Spleen (tissue), 11 donors: Measurements from ENCODE around the gene MRAS. TPM values are rescaled to one million over a fixed set of nuclear protein-coding genes. Genes with fewer than 3 reads are reported as not detected.
"Not testable (repeated sequence)": the region's sequence is repeated elsewhere in the genome, so short reads cannot be mapped to it uniquely, and the experiment has no call there.

Experiments
- DNase-seq: peaks from one replicate; pipeline ENCODE4 v3.0.0-alpha.2; 2020
- H3K27ac ChIP-seq, 8 donors: fragments of 200-600 bp; sonication (generic) in 7 of 8; 1 replicate in 4 of 8; 2 replicates in 4 of 8; pipeline versions ENCODE4 v1.5.0 to v1.8.0; 2016 to 2021; ENCODE audit warnings: inconsistent platforms in 4 of 8, mild to moderate bottlenecking in 4 of 8, moderate library complexity in 1 of 8
- H3K27me3 ChIP-seq, 7 donors: fragments of 200-600 bp; sonication (generic) in 6 of 7; replicated peaks in 1 of 7; 1 replicate in 4 of 7; 2 replicates in 3 of 7; pipeline versions ENCODE4 v1.5.0 to v1.8.0; 2016 to 2021; ENCODE audit warnings: inconsistent platforms in 3 of 7, mild to moderate bottlenecking in 1 of 7
- H3K36me3 ChIP-seq, 6 donors: fragments of 200-600 bp; sonication (generic) in 5 of 6; 1 replicate in 4 of 6; 2 replicates in 2 of 6; pipeline versions ENCODE4 v1.5.0 to v1.8.0; 2016 to 2021; ENCODE audit warnings: inconsistent platforms in 2 of 6
- H3K4me1 ChIP-seq, 6 donors: fragments of 200-600 bp; sonication (generic) in 5 of 6; 1 replicate in 3 of 6; 2 replicates in 3 of 6; pipeline versions ENCODE4 v1.5.0 to v1.8.0; 2016 to 2021; ENCODE audit warnings: inconsistent platforms in 3 of 6
- H3K4me3 ChIP-seq, 8 donors: fragments of 200-600 bp; sonication (generic) in 7 of 8; 1 replicate in 4 of 8; 2 replicates in 4 of 8; pipeline versions ENCODE4 v1.5.0 to v1.8.0; 2016 to 2021; ENCODE audit warnings: inconsistent platforms in 4 of 8, mild to moderate bottlenecking in 4 of 8, moderate library complexity in 2 of 8
- H3K9me3 ChIP-seq, 8 donors: fragments of 200-600 bp; sonication (generic) in 7 of 8; 1 replicate in 4 of 8; 2 replicates in 4 of 8; pipeline versions ENCODE4 v1.5.0 to v1.8.0; 2016 to 2021; ENCODE audit warnings: inconsistent platforms in 4 of 8
- CTCF ChIP-seq, 11 experiments: fragments of 200-600 bp in 7 of 11; fragments of 450-650 bp in 4 of 11; sonication (generic) in 4 of 11; IDR thresholded peaks in 8 of 11; conservative IDR thresholded peaks in 3 of 11; 1 replicate in 7 of 11; 2 replicates in 4 of 11; pipeline versions ENCODE4 v1.4.0 to v1.8.0; 2016 to 2021; ENCODE audit warnings: antibody characterized with exemption in 11 of 11, inconsistent platforms in 4 of 11, mild to moderate bottlenecking in 1 of 11
- POLR2A ChIP-seq, 3 donors: fragments of 450-650 bp; IDR thresholded peaks; one replicate each; pipeline ENCODE4 v1.5.1; 2017; ENCODE audit warnings: antibody characterized with exemption in 3 of 3, mild to moderate bottlenecking in 1 of 3
- POLR2AphosphoS5 ChIP-seq, 3 donors: sonication (generic); formaldehyde crosslinking; IDR thresholded peaks; one replicate each; pipeline ENCODE4 v1.5.1; 2017; ENCODE audit warnings: antibody characterized with exemption in 3 of 3
- WGBS, 5 donors: extraction: QIAGEN DNeasy Blood & Tissue Kit in 3 of 5; methylation state at CpG; one replicate each; pipeline versions ENCODE4 v1.1.5 to v1.1.7; 2013 to 2018; 5-methylcytosine and 5-hydroxymethylcytosine counted together
- intact Hi-C: fragments of 100-400 bp; cut with DNase I; formaldehyde crosslinking; loops from one replicate; pipeline ENCODE4 v1.15.0; 2023; ENCODE audit warnings: low total_unique reads
- polyA plus RNA-seq, 3 donors: library from polyadenylated mRNA; stranded (reverse); fragments of 200-250 nt; gene quantifications; one replicate each; pipeline ENCODE4 v1.2.1, GENCODE V29; 2013
- total RNA-seq, 7 donors: library from RNA; depleted of rRNA in 3 of 7; stranded (reverse); fragments of >200 nt in 3 of 7; fragmentation: NEBNext Ultra II Directional in 4 of 7; extraction: Animal tissue kit (Norgen Biotek cat#: 25700) in 4 of 7; gene quantifications; one replicate each; pipeline versions ENCODE4 v1.1.0 to v1.2.1, GENCODE V29; 2016 to 2021
- donor health status: healthy with polysubstance abuse.
- donor health status: DM: no; HTN: no; CAD: no; lungs with moderate emphysema.
- donor health status: DM: no; HTN: no; CAD: no.
- donor health status: Bipolar disorder and iron deficiency.
- donor health status: healthy.
- donor health status: DM: no; HTN: no; CAD: no.
- donor health status: DM: yes; HTN: yes; CAD: no.

Gene MRAS
- total and polyA plus RNA-seq, 10 donors = 4.1 to 36.7 (median 21.4) TPM

DNA sequence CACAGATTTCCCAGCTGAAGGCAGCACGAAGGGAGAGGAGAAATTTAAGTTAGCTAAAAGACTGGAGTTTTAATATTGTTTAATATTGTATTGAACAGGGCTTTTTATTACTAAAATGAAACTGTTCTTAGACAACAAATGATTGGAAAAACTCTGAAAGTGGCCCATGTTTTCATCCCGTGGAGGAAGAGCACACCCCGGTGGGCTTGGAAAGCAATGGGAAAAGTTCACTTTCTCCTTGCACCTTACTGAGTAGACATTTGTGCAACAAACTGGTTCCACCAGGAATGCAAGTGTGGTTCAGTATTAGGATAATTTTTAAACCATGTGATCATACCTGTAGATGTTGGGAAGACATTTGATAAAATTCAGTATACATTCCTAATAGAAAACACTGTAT lies 77.8 kb downstream of the MRAS start:
- no peak overlapping the region for H3K27ac ChIP-seq
- H3K9me3 ChIP-seq = no peaks in the 10 kb centered on the region
- WGBS, 5 donors = 64 to 76% (median 72%) methylated on average over 3 of the region's 3 CpGs
- DNase-seq = no peak
- intact Hi-C loops = no loop called here
- H3K27me3 ChIP-seq = peaks cover 0 to 25% (median 0%) of the 10 kb centered on the region in 7 donors
- TF ChIP-seq CTCF (IDR thresholded peaks at IDR 0.05 in 8 of 11, conservative IDR thresholded peaks at IDR 0.05 in 3 of 11) = peak in 3 of 11 experiments; percentile 13 to 37 (median 16)
- TF ChIP-seq POLR2A (IDR thresholded peaks at IDR 0.05) = no peak
- no peak overlapping the region for H3K4me3 ChIP-seq
- H3K4me1 ChIP-seq = no peaks in the 10 kb centered on the region
- no peaks in the 10 kb centered on the region for H3K36me3 ChIP-seq

GRCh38 chr3:138426754-138427153 lies 78.4 kb downstream of the MRAS start:
- WGBS, 5 donors = 79 to 99% (median 94%) methylated on average over 4 of the region's 4 CpGs
- H3K27me3 ChIP-seq = peaks cover 0 to 31% (median 0%) of the 10 kb centered on the region in 7 donors
- H3K27ac ChIP-seq, H3K36me3 ChIP-seq, H3K4me3 ChIP-seq, intact Hi-C loops, H3K4me1 ChIP-seq, DNase-seq, H3K9me3 ChIP-seq: not testable (repeated sequence)

DNA sequence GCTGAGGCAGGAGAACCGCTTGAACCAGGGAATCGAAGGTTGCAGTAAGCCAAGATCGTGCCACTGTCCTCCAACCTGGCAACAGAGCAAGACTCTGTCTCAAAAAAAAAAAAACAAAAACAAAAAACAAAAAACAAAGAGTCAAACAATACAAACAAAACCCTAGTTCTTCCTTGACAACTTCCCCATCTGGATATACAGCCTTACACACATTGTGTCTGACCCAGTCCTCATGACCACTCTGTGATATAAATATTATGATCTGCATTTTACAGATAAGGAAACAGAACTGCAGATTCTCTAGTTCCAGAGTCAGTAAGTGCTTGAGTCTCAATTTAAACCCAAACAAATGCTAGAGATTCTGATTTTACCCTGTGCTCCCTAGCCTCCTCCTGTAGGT lies 81.3 kb downstream of the MRAS start:
- no peaks in the 10 kb centered on the region for H3K9me3 ChIP-seq
- H3K4me3 ChIP-seq = no peak overlapping the region
- intact Hi-C loops = no loop called here
- 87 to 100% (median 93%) methylated on average over 3 of the region's 3 CpGs for WGBS, 5 donors
- H3K27ac ChIP-seq = no peak overlapping the region
- TF ChIP-seq POLR2AphosphoS5 (IDR thresholded peaks at IDR 0.05) (no peak), POLR2A (IDR thresholded peaks at IDR 0.05) (no peak), CTCF (IDR thresholded peaks at IDR 0.05 in 8 of 11, conservative IDR thresholded peaks at IDR 0.05 in 3 of 11) (no peak)
- peaks cover 7 to 16% (median 10%) of the 10 kb centered on the region in 6 donors for H3K4me1 ChIP-seq
- no peaks in the 10 kb centered on the region for H3K36me3 ChIP-seq
- no peak for DNase-seq
- H3K27me3 ChIP-seq = peaks cover 2 to 60% (median 20%) of the 10 kb centered on the region in 7 donors

DNA sequence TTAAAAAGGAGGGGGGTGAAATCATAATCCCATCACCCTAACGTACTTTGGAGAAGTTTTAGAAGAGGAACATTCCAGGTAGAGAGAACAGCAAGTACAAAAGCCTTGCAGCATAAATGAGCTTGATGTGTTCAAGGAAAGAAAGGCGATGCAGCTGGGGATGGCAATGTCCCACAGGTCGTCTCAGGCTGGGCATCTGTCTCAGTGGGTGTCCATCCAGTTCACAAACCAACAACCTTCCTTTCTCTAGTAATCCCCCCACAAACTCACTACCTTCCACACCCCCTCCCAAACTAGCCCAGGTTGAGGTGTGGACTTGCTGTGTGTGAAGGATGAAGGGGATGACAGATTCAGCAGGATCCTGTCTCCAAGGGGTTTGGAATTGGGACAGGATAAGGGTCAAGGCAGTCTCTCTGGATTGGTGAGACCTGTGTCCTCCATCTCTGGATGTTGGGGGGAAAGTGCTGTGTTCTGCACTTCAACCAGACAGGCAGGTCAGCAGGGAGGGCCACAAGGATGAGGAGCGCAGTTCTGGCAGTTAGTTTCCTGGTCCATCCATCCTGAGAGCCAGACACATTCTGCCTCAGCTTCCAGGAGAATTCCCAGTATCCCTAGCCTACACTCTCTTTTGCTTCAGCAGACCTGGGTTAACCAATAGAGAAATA lies 84.3 kb downstream of the MRAS start:
- Histone ChIP-seq H3K36me3 (no peaks in the 10 kb centered on the region), H3K4me1 (peaks cover 13 to 28% (median 20%) of the 10 kb centered on the region in 6 donors), H3K9me3 (no peaks in the 10 kb centered on the region), H3K4me3 (no peak overlapping the region), H3K27me3 (peaks cover 2 to 86% (median 36%) of the 10 kb centered on the region in 7 donors), H3K27ac (no peak overlapping the region)
- intact Hi-C loops = no loop called here
- WGBS, 5 donors = 72 to 91% (median 87%) methylated on average over 4 of the region's 4 CpGs
- no peak for DNase-seq
- TF ChIP-seq POLR2AphosphoS5 (IDR thresholded peaks at IDR 0.05) = no peak
- TF ChIP-seq POLR2A (IDR thresholded peaks at IDR 0.05) = no peak
- TF ChIP-seq CTCF (IDR thresholded peaks at IDR 0.05 in 8 of 11, conservative IDR thresholded peaks at IDR 0.05 in 3 of 11) = no peak
